Fibroblast of lung (primary cell): ENCODE measurements around the gene CKAP2. TPM values are rescaled to one million over a fixed set of nuclear protein-coding genes. Genes with fewer than 3 reads are reported as not detected.
"Not testable (repeated sequence)": the region's sequence is repeated elsewhere in the genome, so short reads cannot be mapped to it uniquely, and the experiment has no call there.

Source experiments
- DNase-seq, 2 donors: peaks; one replicate each; pipeline versions ENCODE4 v3.0.0 to v3.0.0-alpha.2; 2010; ENCODE audit warnings: low read depth in 2 of 2
- H2AFZ ChIP-seq: 2 replicates; pipeline ENCODE4 v1.5.1; 2012; ENCODE audit warnings: low read length, control low read depth, inconsistent platforms
- H3K27ac ChIP-seq: 2 replicates; pipeline ENCODE4 v1.5.1; 2011; ENCODE audit warnings: low read length, control low read depth; ENCODE audit not compliant: insufficient read depth
- H3K27me3 ChIP-seq: 2 replicates; pipeline ENCODE4 v1.5.1; 2011; ENCODE audit warnings: mild to moderate bottlenecking, low read length; ENCODE audit not compliant: control insufficient read depth, insufficient read depth
- H3K36me3 ChIP-seq: 2 replicates; pipeline ENCODE4 v1.5.1; 2011; ENCODE audit warnings: low read length; ENCODE audit not compliant: control insufficient read depth, insufficient read depth
- H3K4me1 ChIP-seq: 2 replicates; pipeline ENCODE4 v1.5.1; 2011; ENCODE audit warnings: low read length; ENCODE audit not compliant: control insufficient read depth, insufficient read depth; ENCODE audit errors: extremely low read depth
- H3K4me2 ChIP-seq: 2 replicates; pipeline ENCODE4 v1.5.1; 2011; ENCODE audit warnings: low read length, control low read depth; ENCODE audit not compliant: insufficient read depth; ENCODE audit errors: extremely low read depth
- H3K4me3 ChIP-seq, 4 experiments: fragments of 200-600 bp in 1 of 4; sonication (generic) in 1 of 4; replicated peaks in 1 of 4; 2 replicates each; pipeline ENCODE4 v1.5.1; 2011 to 2016; ENCODE audit warnings: low read length in 4 of 4, low read depth in 3 of 4, mild to moderate bottlenecking in 3 of 4, control low read depth in 2 of 4, inconsistent platforms in 1 of 4, mixed read lengths in 1 of 4; ENCODE audit not compliant: insufficient read depth in 1 of 4; ENCODE audit errors: control extremely low read depth in 1 of 4
- H3K79me2 ChIP-seq: 2 replicates; pipeline ENCODE4 v1.5.1; 2012; ENCODE audit warnings: mild to moderate bottlenecking, low read length, inconsistent platforms; ENCODE audit not compliant: control insufficient read depth, insufficient read depth
- H3K9ac ChIP-seq: 2 replicates; pipeline ENCODE4 v1.5.1; 2011; ENCODE audit warnings: mild to moderate bottlenecking, low read length, control low read depth; ENCODE audit not compliant: insufficient read depth
- H3K9me3 ChIP-seq: 2 replicates; pipeline ENCODE4 v1.5.1; 2012; ENCODE audit warnings: low read depth, low read length; ENCODE audit not compliant: control insufficient read depth, insufficient read depth
- H4K20me1 ChIP-seq: 2 replicates; pipeline ENCODE4 v1.5.1; 2011; ENCODE audit warnings: low read length; ENCODE audit not compliant: control insufficient read depth, insufficient read depth; ENCODE audit errors: extremely low read depth
- CTCF ChIP-seq, 2 donors: IDR thresholded peaks in 1 of 2; conservative IDR thresholded peaks in 1 of 2; 1 replicate in 1 of 2; 2 replicates in 1 of 2; pipeline ENCODE4 v1.5.1; 2011 to 2012; ENCODE audit warnings: low read length in 2 of 2, control low read depth in 1 of 2, inconsistent platforms in 1 of 2, low read depth in 1 of 2, mild to moderate bottlenecking in 1 of 2
- EZH2 ChIP-seq: IDR thresholded peaks from 2 replicates; pipeline ENCODE4 v1.5.1; 2012; ENCODE audit warnings: low read length, control low read depth, mild to moderate bottlenecking; ENCODE audit errors: missing control alignments
- polyA plus RNA-seq, 2 donors: library from polyadenylated mRNA; depleted of rRNA in 1 of 2; stranded (reverse) in 1 of 2; unstranded in 1 of 2; fragments of >200 nt; gene quantifications; 2 replicates each; pipeline ENCODE4 v1.2.1, GENCODE V29; 2011 to 2012; ENCODE audit warnings: missing spikeins in 1 of 2
- total RNA-seq: library from RNA; depleted of rRNA; stranded (reverse); fragments of >200 nt; gene quantifications from 2 replicates; pipeline ENCODE4 v1.2.1, GENCODE V29; 2014

The CKAP2 gene
- total and polyA plus RNA-seq, 2 donors (not counting 1 experiment from before 2014, with no cell fraction given): 10.5 to 24.8 TPM

- H2AFZ ChIP-seq: peak overlapping the region; percentile 3
- H3K27ac ChIP-seq: no peak overlapping the region
- TF ChIP-seq EZH2 (no peak), CTCF (conservative IDR thresholded peaks at IDR 0.05 in 1 of 2, IDR thresholded peaks at IDR 0.05 in 1 of 2; ENCODE audit: low read depth in 1 of 2, low read length in 2 of 2) (no peak)
- no peak overlapping the region for H3K4me2 ChIP-seq
- H4K20me1 ChIP-seq: no peaks in the 10 kb centered on the region
- H3K27me3 ChIP-seq: no peaks in the 10 kb centered on the region
- DNase-seq: no peak
- no peak overlapping the region for H3K9ac ChIP-seq
- peaks cover 6% of the 10 kb centered on the region for H3K4me1 ChIP-seq
- no peak overlapping the region for H3K4me3 ChIP-seq
- H3K79me2 ChIP-seq: peaks cover 52% of the 10 kb centered on the region
- H3K36me3 ChIP-seq: no peaks in the 10 kb centered on the region
- no peaks in the 10 kb centered on the region for H3K9me3 ChIP-seq
Measured at GRCh38 chr13:52461265-52461664, 6.0 kb downstream of the CKAP2 start.

GRCh38 chr13:52463526-52463925, 8.2 kb downstream of the CKAP2 start:
- Histone ChIP-seq H3K36me3 (no peaks in the 10 kb centered on the region), H3K79me2 (peaks cover 37% of the 10 kb centered on the region), H2AFZ (no peak overlapping the region), H3K4me2 (no peak overlapping the region), H3K27ac (no peak overlapping the region), H4K20me1 (no peaks in the 10 kb centered on the region), H3K4me1 (peaks cover 5% of the 10 kb centered on the region), H3K4me3 (no peak overlapping the region), H3K27me3 (no peaks in the 10 kb centered on the region), H3K9me3 (no peaks in the 10 kb centered on the region), H3K9ac (no peak overlapping the region)
- DNase-seq: no peak
- no peak for TF ChIP-seq CTCF (conservative IDR thresholded peaks at IDR 0.05 in 1 of 2, IDR thresholded peaks at IDR 0.05 in 1 of 2; ENCODE audit: low read depth in 1 of 2, low read length in 2 of 2)
- no peak for TF ChIP-seq EZH2

- not testable (repeated sequence) for H3K4me2 ChIP-seq, H3K27me3 ChIP-seq, H3K79me2 ChIP-seq, H3K9me3 ChIP-seq, H3K9ac ChIP-seq, H3K27ac ChIP-seq, H2AFZ ChIP-seq, H3K4me1 ChIP-seq, H4K20me1 ChIP-seq, H3K4me3 ChIP-seq, H3K36me3 ChIP-seq, DNase-seq
Measured at GRCh38 chr13:52468487-52468886, 13.2 kb downstream of the CKAP2 start.

GRCh38 chr13:52480677-52481428, 25.6 kb downstream of the CKAP2 start:
- H3K4me2 ChIP-seq: not testable (repeated sequence)

GRCh38 chr13:52487078-52487477, 31.8 kb downstream of the CKAP2 start:
- not testable (repeated sequence) for H3K79me2 ChIP-seq, H3K4me1 ChIP-seq, H3K9ac ChIP-seq

More at GRCh38 chr13:52480677-52481428, 25.6 kb downstream of the CKAP2 start:
- not testable (repeated sequence) for H3K27ac ChIP-seq, H4K20me1 ChIP-seq, H3K9me3 ChIP-seq, H3K9ac ChIP-seq, H3K27me3 ChIP-seq, DNase-seq, H3K36me3 ChIP-seq, H3K4me3 ChIP-seq, H3K4me1 ChIP-seq, H3K79me2 ChIP-seq, H2AFZ ChIP-seq

More at GRCh38 chr13:52487078-52487477, 31.8 kb downstream of the CKAP2 start:
- H3K4me3 ChIP-seq, H3K27ac ChIP-seq, H3K36me3 ChIP-seq, H3K9me3 ChIP-seq, H2AFZ ChIP-seq, H3K27me3 ChIP-seq, H4K20me1 ChIP-seq, DNase-seq, H3K4me2 ChIP-seq: not testable (repeated sequence)
